Brain pericyte (primary cell): ENCODE measurements around the gene PTGES3.

Experiments
- DNase-seq: peaks from one replicate; pipeline ENCODE4 v3.0.0-alpha.2; 2012; ENCODE audit warnings: low read depth, low spot score

The PTGES3 gene

GRCh38 chr12:56629459-56630179, 58.5 kb downstream of the PTGES3 start:
- DNase-seq, result no peak

DNA sequence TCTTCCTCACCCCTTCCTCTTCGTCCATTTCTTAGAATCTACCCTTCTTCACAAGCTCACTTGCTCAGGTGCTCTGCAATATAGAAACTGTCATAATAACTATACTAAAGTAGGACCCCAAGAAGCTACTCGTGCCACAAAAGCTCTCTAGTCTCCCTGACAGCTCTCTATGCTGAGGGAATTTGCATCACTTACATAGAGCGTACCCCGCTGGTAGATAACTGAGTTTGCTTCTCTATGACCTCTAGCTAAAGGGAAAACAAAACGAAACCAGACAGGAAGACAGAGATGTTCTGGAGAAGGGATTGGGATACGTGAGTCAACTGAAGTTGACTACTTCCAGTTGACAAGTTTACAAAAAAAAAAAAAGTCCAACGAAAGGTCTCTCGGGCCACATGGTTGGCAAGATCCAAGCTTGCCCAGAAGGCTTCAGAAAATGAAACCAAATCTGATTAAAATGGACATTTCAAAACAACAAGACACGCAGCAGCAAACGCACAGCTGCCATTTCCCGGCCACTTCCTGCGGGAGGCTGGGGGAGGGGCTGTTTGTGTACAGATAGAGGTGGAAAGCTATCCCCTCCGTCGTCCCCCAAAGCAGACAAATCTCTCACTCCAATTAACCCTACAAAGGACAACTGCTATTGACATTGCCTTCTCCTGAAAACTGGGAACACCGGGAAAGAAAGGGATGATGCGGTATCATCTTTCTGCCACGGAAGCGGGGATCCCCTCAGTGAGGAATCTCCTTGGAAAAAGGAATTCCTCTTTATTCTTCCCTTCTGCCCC, 59.2 kb downstream of the PTGES3 start:
- no peak for DNase-seq

- DNase-seq, result no peak
These were observed 61.4 kb downstream of the PTGES3 start for GRCh38 chr12:56626701-56627100.

DNA sequence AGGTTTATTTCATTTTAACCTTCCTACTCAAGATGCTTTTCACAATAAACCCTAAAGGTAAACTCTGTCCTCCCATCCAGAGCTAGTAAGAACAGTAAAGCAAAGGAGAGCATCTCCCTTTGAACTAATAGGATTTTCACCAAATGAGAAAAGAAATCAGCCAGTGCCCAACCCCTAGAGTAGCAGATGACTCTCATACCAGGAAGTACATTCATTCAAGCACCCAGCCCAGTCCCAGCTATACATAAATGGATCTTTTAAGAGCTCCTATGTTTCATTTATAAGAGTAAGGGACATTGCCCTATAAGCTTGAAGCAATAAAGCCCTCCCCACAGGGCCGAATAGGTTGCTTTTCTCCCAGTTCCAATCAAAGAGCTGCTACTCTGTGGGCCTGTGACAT, 65.5 kb downstream of the PTGES3 start:
- DNase-seq, result no peak

GRCh38 chr12:56616925-56617324, 71.2 kb downstream of the PTGES3 start:
- no peak for DNase-seq

DNA sequence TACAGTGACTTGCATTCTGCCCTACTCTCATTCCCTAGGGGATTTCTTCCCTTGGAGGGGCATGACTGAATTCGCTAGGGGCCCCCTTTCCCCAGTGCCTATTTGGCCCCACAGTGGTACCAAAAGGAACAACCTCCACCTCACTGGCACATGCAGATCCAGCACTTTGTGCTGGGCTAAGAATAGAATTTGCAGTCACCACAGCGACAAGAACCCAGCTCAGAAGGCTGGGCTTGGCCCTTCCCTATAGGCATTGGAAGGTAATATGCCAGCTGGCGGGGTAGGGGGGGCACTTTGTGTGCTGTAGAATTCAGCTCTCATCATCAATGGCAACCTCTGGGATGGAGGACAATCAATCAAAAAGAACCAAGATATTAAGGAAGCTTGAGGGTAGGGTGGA, 71.8 kb downstream of the PTGES3 start:
- DNase-seq, result no peak

- no peak for DNase-seq
These were observed 73.5 kb downstream of the PTGES3 start for GRCh38 chr12:56614627-56615026.
